ENCODE data around the gene BIN2. TPM values are rescaled to one million over a fixed set of nuclear protein-coding genes. Genes with fewer than 3 reads are reported as not detected.
A peak's percentile ranks its signal among the peaks of the same experiment; 100 is the strongest.

BIN2 gene
- total RNA-seq, 1 experiment from 2014 or later: 0.20 TPM

- TF ChIP-seq USF1 (CRISPR knock-in tag; IDR thresholded peaks at IDR 0.05): no peak
- TF ChIP-seq ESRRA (CRISPR knock-in tag; IDR thresholded peaks at IDR 0.05; ENCODE audit: borderline replicate concordance): no peak
- no peak for TF ChIP-seq TEAD1 (CRISPR knock-in tag; IDR thresholded peaks at IDR 0.05)
- no peak for TF ChIP-seq AR (CRISPR knock-in tag; IDR thresholded peaks at IDR 0.05)
- no peak for TF ChIP-seq ZBTB43 (CRISPR knock-in tag; IDR thresholded peaks at IDR 0.05)
- TF ChIP-seq RELA (CRISPR knock-in tag; IDR thresholded peaks at IDR 0.05; ENCODE audit: borderline replicate concordance): no peak
Measured at GRCh38 chr12:51242120-51242519, 81.9 kb downstream of the BIN2 start (continued).

- TF ChIP-seq NR1H2 (CRISPR knock-in tag; IDR thresholded peaks at IDR 0.05) (no peak), ZBTB43 (CRISPR knock-in tag; IDR thresholded peaks at IDR 0.05) (no peak), TP53 (CRISPR knock-in tag; IDR thresholded peaks at IDR 0.05) (no peak), FOXK1 (CRISPR knock-in tag; IDR thresholded peaks at IDR 0.05) (no peak), GRHL2 (CRISPR knock-in tag; IDR thresholded peaks at IDR 0.05; ENCODE audit: insufficient replicate concordance, severe bottlenecking) (no peak), PREB (CRISPR knock-in tag; IDR thresholded peaks at IDR 0.05; ENCODE audit: borderline replicate concordance) (no peak), ZNF263 (CRISPR knock-in tag; IDR thresholded peaks at IDR 0.05; ENCODE audit: low read depth) (no peak), HMGXB4 (CRISPR knock-in tag; IDR thresholded peaks at IDR 0.05) (no peak), ZNF121 (CRISPR knock-in tag; IDR thresholded peaks at IDR 0.05) (no peak), GABPB1 (CRISPR knock-in tag; IDR thresholded peaks at IDR 0.05) (no peak), ERG (CRISPR knock-in tag; IDR thresholded peaks at IDR 0.05) (no peak)
- ATAC-seq: no peak
- H3K9me3 Mint-ChIP-seq: no peaks in the 10 kb centered on the region
- no peaks in the 10 kb centered on the region for H3K27me3 Mint-ChIP-seq (ENCODE audit: low read depth)
- peak overlapping the region; percentile 95; the same call in 1 of the 2 replicates for H3K4me3 Mint-ChIP-seq
- no peak for DNase-seq (ENCODE audit: low spot score)
- peaks cover 48% of the 10 kb centered on the region for H3K36me3 Mint-ChIP-seq
- peaks cover 16% of the 10 kb centered on the region for H3K4me1 Mint-ChIP-seq
- CTCF ChIA-PET: no interaction called here
- H3K27ac Mint-ChIP-seq: no peak overlapping the region
- POLR2A ChIA-PET: interaction anchor here (0.6 kb wide), 1 partner anchor 100 kb away, joined by 10 read pairs; no protein-coding TSS in a partner anchor
Measured at GRCh38 chr12:51240971-51241370, 83.0 kb downstream of the BIN2 start.

All from WTC11 (cell line).